ENCODE measurements around the gene DMKN.
"Not testable (repeated sequence)": the region's sequence is repeated elsewhere in the genome, so short reads cannot be mapped to it uniquely, and the experiment has no call there.

- TF ChIP-seq CTCF (IDR thresholded peaks at IDR 0.05; ENCODE audit: insufficient read depth, low read length); POLR2AphosphoS5 (IDR thresholded peaks at IDR 0.05; ENCODE audit: low read depth); REST (IDR thresholded peaks at IDR 0.05; ENCODE audit: insufficient replicate concordance, low read depth); SPI1 (IDR thresholded peaks at IDR 0.05; ENCODE audit: borderline replicate concordance, low read depth): not testable (repeated sequence)
Measured at GRCh38 chr19:35474594-35474993, 38.9 kb downstream of the DMKN start.

All from HL-60 (cell line).